ENCODE data around the gene FETUB.

Gene FETUB

GRCh38 chr3:186592682-186593081 lies 47.5 kb upstream of the FETUB start:
- H3K4me1 ChIP-seq (ENCODE audit: control insufficient read depth, insufficient read depth, low read length), result no peaks in the 10 kb centered on the region
- no peaks in the 10 kb centered on the region for H3K36me3 ChIP-seq (ENCODE audit: control insufficient read depth in 2 of 2, insufficient read depth in 1 of 2, low read length in 2 of 2)
- H3K27ac ChIP-seq (ENCODE audit: extremely low read depth, low read depth, low read length), result no peak overlapping the region
- TF ChIP-seq AEBP2 (tag by site-specific recombination; IDR thresholded peaks at IDR 0.05; ENCODE audit: borderline replicate concordance) (no peak), REST (tag by site-specific recombination; IDR thresholded peaks at IDR 0.05) (no peak), ZSCAN18 (tag by site-specific recombination; IDR thresholded peaks at IDR 0.05) (no peak), ZNF843 (tag by site-specific recombination; IDR thresholded peaks at IDR 0.05) (no peak), ZNF623 (tag by site-specific recombination; IDR thresholded peaks at IDR 0.05) (no peak), ZNF544 (tag by site-specific recombination; IDR thresholded peaks at IDR 0.05) (no peak), ZNF529 (tag by site-specific recombination; IDR thresholded peaks at IDR 0.05; ENCODE audit: insufficient replicate concordance) (no peak), KLF16 (tag by site-specific recombination; IDR thresholded peaks at IDR 0.05) (no peak), ZNF549 (tag by site-specific recombination; IDR thresholded peaks at IDR 0.05) (no peak)
- no peaks in the 10 kb centered on the region for H3K9me3 ChIP-seq (ENCODE audit: control insufficient read depth, insufficient read depth, low read depth, low read length)
- CTCF ChIA-PET, result interaction anchor here (0.7 kb wide), 1 partner anchor 8 kb away, joined by 4 read pairs; no protein-coding TSS in a partner anchor
- no peak overlapping the region for H3K4me3 ChIP-seq (ENCODE audit: low read depth, low read length)
- POLR2A ChIA-PET, result no interaction called here

- Histone ChIP-seq H3K4me3 (ENCODE audit: low read depth, low read length) (no peak overlapping the region), H3K27ac (ENCODE audit: extremely low read depth, low read depth, low read length) (no peak overlapping the region), H3K9me3 (ENCODE audit: control insufficient read depth, insufficient read depth, low read depth, low read length) (no peaks in the 10 kb centered on the region), H3K36me3 (ENCODE audit: control insufficient read depth in 2 of 2, insufficient read depth in 1 of 2, low read length in 2 of 2) (no peaks in the 10 kb centered on the region), H3K4me1 (ENCODE audit: control insufficient read depth, insufficient read depth, low read length) (no peaks in the 10 kb centered on the region)
- CTCF ChIA-PET, result interaction anchor here (0.5 kb wide), 1 partner anchor 26 kb away, joined by 3 read pairs; no protein-coding TSS in a partner anchor
- POLR2A ChIA-PET, result no interaction called here
- TF ChIP-seq ZNF37A (tag by site-specific recombination; IDR thresholded peaks at IDR 0.05), result no peak
- TF ChIP-seq ZBTB1 (tag by site-specific recombination; IDR thresholded peaks at IDR 0.05), result no peak
- no peak for TF ChIP-seq BCL11A (tag by site-specific recombination; IDR thresholded peaks at IDR 0.05; ENCODE audit: low read depth)
- no peak for TF ChIP-seq ZBTB11 (tag by site-specific recombination; conservative IDR thresholded peaks at IDR 0.05; ENCODE audit: low read depth)
- TF ChIP-seq ZNF664 (tag by site-specific recombination; IDR thresholded peaks at IDR 0.05), result no peak
- TF ChIP-seq ZNF174 (tag by site-specific recombination; IDR thresholded peaks at IDR 0.05), result no peak
- TF ChIP-seq ZNF391 (tag by site-specific recombination; IDR thresholded peaks at IDR 0.05; ENCODE audit: borderline replicate concordance, low read depth), result no peak
- no peak for TF ChIP-seq YY1 (tag by site-specific recombination; IDR thresholded peaks at IDR 0.05)
Measured at GRCh38 chr3:186593862-186594261, 46.3 kb upstream of the FETUB start.
